Duodenal mucosa (tissue), 2 donors: ENCODE results near the gene TMX3.

Source experiments
- H3K27ac ChIP-seq: one replicate; pipeline ENCODE4 v1.7.0; 2013; ENCODE audit warnings: low read depth, low read length
- H3K27me3 ChIP-seq, 2 donors: one replicate each; pipeline ENCODE4 v1.7.0; 2013; ENCODE audit warnings: low read length in 2 of 2, control low read depth in 1 of 2; ENCODE audit not compliant: insufficient read depth in 2 of 2, control insufficient read depth in 1 of 2
- H3K36me3 ChIP-seq, 2 donors: one replicate each; pipeline ENCODE4 v1.7.0; 2013; ENCODE audit warnings: low read length in 2 of 2, control low read depth in 1 of 2; ENCODE audit not compliant: insufficient read depth in 2 of 2, control insufficient read depth in 1 of 2
- H3K4me1 ChIP-seq, 2 donors: one replicate each; pipeline ENCODE4 v1.7.0; 2013; ENCODE audit warnings: low read length in 2 of 2, control low read depth in 1 of 2; ENCODE audit not compliant: insufficient read depth in 2 of 2, control insufficient read depth in 1 of 2
- H3K4me3 ChIP-seq, 2 donors: one replicate each; pipeline ENCODE4 v1.7.0; 2013; ENCODE audit warnings: low read length in 2 of 2, low read depth in 1 of 2
- H3K9ac ChIP-seq, 2 donors: one replicate each; pipeline ENCODE4 v1.7.0; 2013; ENCODE audit warnings: low read length in 2 of 2, low read depth in 1 of 2
- H3K9me3 ChIP-seq, 2 donors: one replicate each; pipeline ENCODE4 v1.7.0; 2013; ENCODE audit warnings: low read length in 2 of 2, control low read depth in 1 of 2; ENCODE audit not compliant: control insufficient read depth in 1 of 2

The TMX3 gene, protein sequence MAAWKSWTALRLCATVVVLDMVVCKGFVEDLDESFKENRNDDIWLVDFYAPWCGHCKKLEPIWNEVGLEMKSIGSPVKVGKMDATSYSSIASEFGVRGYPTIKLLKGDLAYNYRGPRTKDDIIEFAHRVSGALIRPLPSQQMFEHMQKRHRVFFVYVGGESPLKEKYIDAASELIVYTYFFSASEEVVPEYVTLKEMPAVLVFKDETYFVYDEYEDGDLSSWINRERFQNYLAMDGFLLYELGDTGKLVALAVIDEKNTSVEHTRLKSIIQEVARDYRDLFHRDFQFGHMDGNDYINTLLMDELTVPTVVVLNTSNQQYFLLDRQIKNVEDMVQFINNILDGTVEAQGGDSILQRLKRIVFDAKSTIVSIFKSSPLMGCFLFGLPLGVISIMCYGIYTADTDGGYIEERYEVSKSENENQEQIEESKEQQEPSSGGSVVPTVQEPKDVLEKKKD

DNA sequence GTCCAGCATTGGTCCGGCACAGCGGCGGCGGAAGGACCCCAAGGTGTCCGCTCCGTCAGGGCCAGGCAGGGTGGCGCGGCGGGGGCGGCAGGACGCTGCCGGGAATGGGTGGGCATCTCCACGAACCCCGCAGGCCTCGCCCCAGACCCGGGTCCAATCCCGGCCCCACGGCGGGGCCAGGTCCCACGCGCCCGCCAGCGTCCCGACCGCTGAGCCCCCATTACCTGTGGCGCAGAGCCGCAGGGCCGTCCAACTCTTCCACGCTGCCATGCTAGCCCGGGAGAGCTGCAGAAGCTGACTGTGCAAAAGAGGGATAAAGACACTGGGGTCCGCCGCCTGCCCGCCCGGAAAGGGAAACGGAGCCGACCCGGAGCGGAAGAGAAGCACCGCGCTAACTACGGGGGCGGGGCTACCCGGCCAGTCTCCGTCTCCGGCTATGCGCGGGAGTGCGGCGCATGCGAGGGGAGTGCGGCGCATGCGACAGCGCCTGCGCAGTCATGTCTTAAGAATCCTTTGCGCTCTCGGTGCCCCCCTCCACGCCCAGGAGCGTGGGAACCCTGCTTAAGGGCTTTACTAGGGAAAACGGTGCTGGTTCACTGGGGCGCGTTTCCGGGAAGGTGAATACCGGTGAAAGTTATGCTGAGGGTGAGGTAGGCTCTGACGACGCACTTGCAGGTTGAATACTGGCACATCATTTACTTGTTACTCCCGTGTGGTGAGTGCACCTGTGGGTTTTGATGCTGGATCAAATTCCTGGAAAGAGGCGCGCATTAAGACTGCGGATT, at the start of gene TMX3:
TMX3 (minus strand) TSS at position 397 of the 785 bp plus-strand sequence; CDS start at position 270, 127 bp downstream.
- Histone ChIP-seq H3K9me3 (no peaks in the 10 kb centered on the region), H3K27ac (peak within 1 kb of the TSS; percentile 52), H3K4me1 (peaks cover 11 to 12% of the 10 kb centered on the region in 2 donors), H3K27me3 (no peaks in the 10 kb centered on the region), H3K4me3 (peak within 1 kb of the TSS; percentile 96 to 99), H3K9ac (peak within 1 kb of the TSS; percentile 68 to 87), H3K36me3 (peaks cover 14 to 17% of the 10 kb centered on the region in 2 donors)

DNA sequence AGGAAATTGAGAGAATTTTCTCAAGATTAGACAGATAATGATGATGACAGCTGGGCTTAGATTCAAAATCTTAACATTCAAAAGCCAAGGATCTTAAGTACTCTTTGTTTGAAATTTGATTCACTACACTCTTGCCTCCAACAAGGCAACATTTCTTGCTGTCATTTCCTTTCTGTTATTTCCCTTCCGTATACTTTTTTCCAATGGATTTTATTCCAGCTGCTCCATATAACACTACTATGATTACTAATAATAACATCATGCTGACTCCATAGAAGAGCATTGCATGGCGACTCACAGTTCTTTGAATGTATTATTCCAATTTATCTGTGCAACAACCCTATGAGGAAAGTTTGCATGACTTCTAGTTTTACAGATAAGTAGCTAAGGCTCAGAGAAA, 49.1 kb upstream of the TMX3 start:
- H3K27me3 ChIP-seq, result no peaks in the 10 kb centered on the region
- H3K36me3 ChIP-seq, result no peaks in the 10 kb centered on the region
- no peak overlapping the region for H3K4me3 ChIP-seq
- no peak overlapping the region for H3K9ac ChIP-seq
- peaks cover 0 to 2% of the 10 kb centered on the region in 2 donors for H3K9me3 ChIP-seq
- H3K4me1 ChIP-seq, result no peaks in the 10 kb centered on the region
- no peak overlapping the region for H3K27ac ChIP-seq

DNA sequence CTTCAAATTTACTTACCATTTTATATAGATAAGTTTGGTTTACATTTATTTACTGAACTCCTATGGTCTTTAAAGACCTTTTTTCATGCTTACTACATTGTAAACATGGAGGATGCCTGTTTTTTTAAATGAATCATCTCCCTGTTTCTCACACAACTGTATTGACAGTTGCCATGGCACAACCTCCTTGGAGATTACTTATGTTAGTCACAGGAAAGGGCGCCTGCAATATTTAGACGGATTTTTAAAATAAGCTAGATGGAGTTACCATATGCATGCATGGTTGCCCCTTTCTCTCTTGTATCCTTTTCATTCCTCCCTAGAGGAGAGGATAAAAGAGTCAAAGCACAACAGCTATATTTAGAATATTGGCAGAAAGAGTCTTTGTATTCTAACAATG, 48.2 kb upstream of the TMX3 start:
- Histone ChIP-seq H3K27me3 (no peaks in the 10 kb centered on the region), H3K4me1 (no peaks in the 10 kb centered on the region), H3K36me3 (no peaks in the 10 kb centered on the region), H3K9me3 (peaks cover 0 to 2% of the 10 kb centered on the region in 2 donors), H3K9ac (no peak overlapping the region), H3K4me3 (no peak overlapping the region), H3K27ac (no peak overlapping the region)

DNA sequence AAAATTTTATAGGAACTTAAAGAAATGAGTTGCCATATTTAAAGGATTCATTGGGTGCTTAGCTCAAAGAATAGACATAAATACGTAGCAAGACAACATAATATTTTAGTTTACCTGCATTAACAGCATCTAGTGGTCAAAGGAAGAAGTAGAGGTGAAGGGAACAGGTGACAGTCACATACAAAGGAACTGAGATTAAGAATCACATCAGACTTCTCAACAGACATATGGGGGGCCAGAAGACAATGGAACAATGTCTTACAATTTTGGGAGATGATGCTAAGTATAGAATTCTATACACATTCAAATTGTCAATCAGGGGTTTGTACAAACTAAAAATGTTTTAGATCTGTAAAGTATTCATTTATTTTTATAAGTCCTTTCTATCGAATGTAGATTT, 44.4 kb upstream of the TMX3 start:
- Histone ChIP-seq H3K27ac (no peak overlapping the region), H3K36me3 (no peaks in the 10 kb centered on the region), H3K4me1 (no peaks in the 10 kb centered on the region), H3K9ac (no peak overlapping the region), H3K4me3 (no peak overlapping the region), H3K27me3 (no peaks in the 10 kb centered on the region), H3K9me3 (peaks cover 0 to 2% of the 10 kb centered on the region in 2 donors)

DNA sequence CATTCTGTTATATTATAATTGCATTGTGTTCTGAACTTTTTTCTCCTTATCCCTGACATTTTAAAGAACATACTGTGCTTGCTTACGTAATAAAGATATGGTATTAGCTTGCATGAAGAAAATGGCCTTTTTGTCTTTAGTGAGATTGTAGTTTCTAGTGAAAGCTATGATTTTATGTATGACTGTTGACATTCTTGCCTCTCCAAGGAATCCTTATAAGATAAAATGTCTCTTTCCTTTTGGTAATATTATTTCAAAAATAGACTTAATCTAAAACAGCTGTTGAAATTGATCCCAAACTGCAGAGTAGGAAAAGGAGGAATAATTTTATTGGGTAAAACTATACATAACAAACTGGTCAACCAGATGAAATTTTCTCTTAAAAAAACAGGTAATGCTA, 42.2 kb upstream of the TMX3 start:
- Histone ChIP-seq H3K27ac (no peak overlapping the region), H3K36me3 (no peaks in the 10 kb centered on the region), H3K9ac (no peak overlapping the region), H3K9me3 (peaks cover 0 to 2% of the 10 kb centered on the region in 2 donors), H3K4me1 (no peaks in the 10 kb centered on the region), H3K27me3 (no peaks in the 10 kb centered on the region), H3K4me3 (no peak overlapping the region)

DNA sequence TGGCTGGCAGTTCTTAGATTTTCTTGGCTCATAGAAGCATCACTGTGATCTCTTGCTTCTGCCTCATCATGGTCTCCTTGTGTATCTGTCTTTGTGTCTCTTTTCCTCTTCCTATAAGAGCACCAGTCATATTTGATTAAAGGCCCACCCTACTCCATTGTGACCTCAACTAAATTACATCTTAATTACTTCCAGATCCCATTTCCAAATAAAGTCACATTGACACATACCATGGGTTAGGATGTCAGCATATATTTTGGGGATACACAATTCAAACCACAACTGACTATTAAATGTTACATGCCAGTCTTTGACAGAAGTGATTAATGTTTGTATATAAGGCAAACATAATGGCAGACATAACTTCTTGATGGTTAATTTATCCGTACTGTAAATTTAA, 27.3 kb upstream of the TMX3 start:
- H3K9me3 ChIP-seq, result no peaks in the 10 kb centered on the region
- H3K27me3 ChIP-seq, result no peaks in the 10 kb centered on the region
- no peak overlapping the region for H3K4me3 ChIP-seq
- H3K36me3 ChIP-seq, result no peaks in the 10 kb centered on the region
- no peak overlapping the region for H3K27ac ChIP-seq
- no peaks in the 10 kb centered on the region for H3K4me1 ChIP-seq
- H3K9ac ChIP-seq, result no peak overlapping the region

DNA sequence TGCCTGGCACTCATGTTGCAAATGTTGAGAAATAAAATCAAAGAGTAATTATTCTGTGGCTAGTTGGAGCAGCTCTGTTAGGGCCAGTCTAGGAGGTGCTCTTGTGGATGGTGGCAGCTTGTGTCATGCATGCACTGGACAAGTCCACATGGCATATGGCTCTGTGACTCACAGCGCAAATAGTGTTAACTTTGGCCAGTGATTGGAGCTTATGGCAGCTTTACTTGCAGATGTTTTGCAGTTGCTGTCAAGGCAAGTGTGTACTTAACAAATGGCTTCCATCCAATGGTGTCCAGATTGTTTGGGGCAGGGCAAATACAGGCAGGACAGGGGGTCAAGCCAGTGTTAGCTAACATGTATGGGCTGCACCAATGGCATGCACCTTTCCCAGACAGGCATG, 26.1 kb upstream of the TMX3 start:
- Histone ChIP-seq H3K9me3 (no peaks in the 10 kb centered on the region), H3K27me3 (no peaks in the 10 kb centered on the region), H3K36me3 (no peaks in the 10 kb centered on the region), H3K4me3 (no peak overlapping the region), H3K9ac (no peak overlapping the region), H3K4me1 (no peaks in the 10 kb centered on the region), H3K27ac (no peak overlapping the region)

DNA sequence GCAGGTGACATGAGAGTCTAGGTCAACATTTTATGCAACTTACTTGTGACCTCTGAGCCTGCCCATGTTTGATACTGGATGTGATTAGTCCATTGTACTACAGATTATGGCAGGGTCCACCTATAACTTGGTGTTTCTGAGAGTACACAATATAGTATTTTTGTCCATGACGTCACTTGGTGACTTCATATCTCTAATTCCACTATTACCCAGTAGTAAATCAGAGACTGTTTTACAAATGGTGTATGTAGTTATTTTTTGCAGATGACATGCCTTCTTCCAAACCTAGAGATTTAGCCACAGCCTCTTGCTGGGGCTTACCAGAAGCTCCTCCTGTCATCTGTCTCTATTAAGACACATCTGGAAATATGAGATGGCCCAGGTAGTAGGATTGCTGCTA, 24.6 kb upstream of the TMX3 start:
- Histone ChIP-seq H3K27ac (no peak overlapping the region), H3K9me3 (no peaks in the 10 kb centered on the region), H3K4me1 (no peaks in the 10 kb centered on the region), H3K9ac (no peak overlapping the region), H3K27me3 (no peaks in the 10 kb centered on the region), H3K36me3 (no peaks in the 10 kb centered on the region), H3K4me3 (no peak overlapping the region)

DNA sequence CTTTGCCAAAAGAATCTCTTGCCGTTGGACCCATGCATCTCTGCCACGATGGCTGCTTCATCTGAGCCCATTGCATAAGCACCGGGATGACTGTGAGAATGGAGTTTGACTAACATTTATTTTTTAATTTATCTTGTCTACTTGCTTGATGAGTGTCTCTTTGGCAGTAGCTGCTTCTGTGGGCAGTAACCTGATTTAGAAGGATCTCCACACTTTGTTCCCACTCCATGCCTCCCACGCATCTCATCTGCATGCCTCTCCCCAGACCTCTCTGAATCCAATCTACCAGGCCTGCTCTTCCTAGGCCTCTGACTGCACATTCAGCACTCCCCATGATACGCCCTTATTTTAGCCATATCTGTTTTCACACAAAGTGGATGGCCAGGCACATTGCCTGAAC, 23.7 kb upstream of the TMX3 start:
- Histone ChIP-seq H3K27ac (no peak overlapping the region), H3K4me1 (no peaks in the 10 kb centered on the region)

More for the DNA sequence above, 23.7 kb upstream of the TMX3 start:
- no peaks in the 10 kb centered on the region for H3K36me3 ChIP-seq
- no peaks in the 10 kb centered on the region for H3K9me3 ChIP-seq
- H3K27me3 ChIP-seq, result no peaks in the 10 kb centered on the region
- H3K9ac ChIP-seq, result no peak overlapping the region
- no peak overlapping the region for H3K4me3 ChIP-seq
